Measurements from ENCODE around the gene PPFIBP2. TPM values are rescaled to one million over a fixed set of nuclear protein-coding genes. Genes with fewer than 3 reads are reported as not detected.

The PPFIBP2 gene
- total RNA-seq, 1 donor from 2014 or later: 1.8 TPM

DNA sequence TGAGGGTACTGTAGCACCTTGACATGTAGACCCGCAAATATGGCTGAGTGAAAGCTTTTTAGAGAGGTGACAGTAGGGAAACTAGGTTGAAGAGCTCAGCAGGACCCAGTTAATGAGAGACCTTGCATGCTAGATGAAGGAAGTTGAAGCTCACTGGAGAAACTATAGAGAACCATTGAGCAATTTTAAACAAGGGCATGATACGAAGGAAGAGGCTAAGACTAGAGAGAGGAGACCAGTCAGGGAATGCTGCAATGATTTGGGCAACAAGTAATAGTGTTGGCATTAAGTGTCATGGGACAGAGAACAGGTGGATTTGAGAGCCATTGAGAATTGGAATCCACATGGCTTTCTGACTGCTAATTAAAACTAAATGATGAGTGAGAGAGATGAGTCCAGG lies 24.4 kb upstream of the PPFIBP2 start:
- Histone ChIP-seq H3K79me2 (ENCODE audit: insufficient read depth, low read length) (no peaks in the 10 kb centered on the region), H3K27ac (ENCODE audit: low read depth, low read length) (no peak overlapping the region), H3K4me2 (ENCODE audit: low read length) (no peak overlapping the region), H3K4me1 (ENCODE audit: insufficient read depth, low read length) (no peaks in the 10 kb centered on the region), H2AFZ (ENCODE audit: low read depth, low read length) (no peak overlapping the region), H3K4me3 (ENCODE audit: insufficient read depth, low read depth, low read length) (no peak overlapping the region), H3K36me3 (ENCODE audit: insufficient read depth, low read length) (no peaks in the 10 kb centered on the region), H3K9ac (ENCODE audit: low read length) (no peak overlapping the region), H3K9me3 (ENCODE audit: insufficient read depth, low read depth, low read length) (no peaks in the 10 kb centered on the region), H3K27me3 (ENCODE audit: insufficient read depth, low read length) (no peaks in the 10 kb centered on the region), H4K20me1 (ENCODE audit: insufficient read depth, low read length) (no peaks in the 10 kb centered on the region)
- DNase-seq (ENCODE audit: low read depth) (no peak), FAIRE-seq (no peak)
- TF ChIP-seq, protein P1, sequence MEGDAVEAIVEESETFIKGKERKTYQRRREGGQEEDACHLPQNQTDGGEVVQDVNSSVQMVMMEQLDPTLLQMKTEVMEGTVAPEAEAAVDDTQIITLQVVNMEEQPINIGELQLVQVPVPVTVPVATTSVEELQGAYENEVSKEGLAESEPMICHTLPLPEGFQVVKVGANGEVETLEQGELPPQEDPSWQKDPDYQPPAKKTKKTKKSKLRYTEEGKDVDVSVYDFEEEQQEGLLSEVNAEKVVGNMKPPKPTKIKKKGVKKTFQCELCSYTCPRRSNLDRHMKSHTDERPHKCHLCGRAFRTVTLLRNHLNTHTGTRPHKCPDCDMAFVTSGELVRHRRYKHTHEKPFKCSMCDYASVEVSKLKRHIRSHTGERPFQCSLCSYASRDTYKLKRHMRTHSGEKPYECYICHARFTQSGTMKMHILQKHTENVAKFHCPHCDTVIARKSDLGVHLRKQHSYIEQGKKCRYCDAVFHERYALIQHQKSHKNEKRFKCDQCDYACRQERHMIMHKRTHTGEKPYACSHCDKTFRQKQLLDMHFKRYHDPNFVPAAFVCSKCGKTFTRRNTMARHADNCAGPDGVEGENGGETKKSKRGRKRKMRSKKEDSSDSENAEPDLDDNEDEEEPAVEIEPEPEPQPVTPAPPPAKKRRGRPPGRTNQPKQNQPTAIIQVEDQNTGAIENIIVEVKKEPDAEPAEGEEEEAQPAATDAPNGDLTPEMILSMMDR (IDR thresholded peaks at IDR 0.05; ENCODE audit: insufficient read depth, low read depth, low read length): no peak
- TF ChIP-seq EZH2 (IDR thresholded peaks at IDR 0.05; ENCODE audit: insufficient read depth, low read length): no peak
- Mint-ChIP-seq H3K9me3 (ENCODE audit: unreplicated experiment) (no peaks in the 10 kb centered on the region), H3K4me1 (ENCODE audit: low read depth, unreplicated experiment) (no peaks in the 10 kb centered on the region), H3K27ac (ENCODE audit: unreplicated experiment) (no peak overlapping the region), H3K4me3 (ENCODE audit: unreplicated experiment) (no peak overlapping the region), H3K36me3 (ENCODE audit: low read depth, unreplicated experiment) (no peaks in the 10 kb centered on the region), H3K27me3 (ENCODE audit: low read depth, unreplicated experiment) (peaks cover 2% of the 10 kb centered on the region)

DNA sequence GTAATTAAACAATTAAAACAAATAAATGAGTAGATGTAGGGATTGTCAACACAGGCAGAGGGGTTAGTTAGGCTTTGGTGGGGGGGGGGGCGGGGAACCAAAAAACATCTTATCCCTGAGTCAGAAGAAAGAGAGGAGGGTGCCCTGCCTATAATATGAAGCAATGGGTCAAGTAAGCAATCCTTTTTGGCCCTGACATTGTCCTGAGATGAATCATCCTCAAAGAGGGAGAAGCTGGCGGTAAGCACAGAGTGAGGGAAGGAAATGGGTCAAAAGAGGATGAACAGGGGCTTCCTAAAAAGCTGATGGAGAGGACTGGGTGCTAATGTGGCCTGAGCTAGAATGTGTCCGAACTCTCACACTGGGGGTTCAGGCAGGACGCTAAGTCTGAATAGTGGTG lies 23.7 kb upstream of the PPFIBP2 start:
- TF ChIP-seq, protein P1 (IDR thresholded peaks at IDR 0.05; ENCODE audit: insufficient read depth, low read depth, low read length): no peak
- no peak for TF ChIP-seq EZH2 (IDR thresholded peaks at IDR 0.05; ENCODE audit: insufficient read depth, low read length)
- no peak overlapping the region for H2AFZ ChIP-seq (ENCODE audit: low read depth, low read length)
- Mint-ChIP-seq H3K9me3 (ENCODE audit: unreplicated experiment) (no peaks in the 10 kb centered on the region), H3K36me3 (ENCODE audit: low read depth, unreplicated experiment) (no peaks in the 10 kb centered on the region), H3K4me1 (ENCODE audit: low read depth, unreplicated experiment) (no peaks in the 10 kb centered on the region), H3K27ac (ENCODE audit: unreplicated experiment) (no peak overlapping the region), H3K27me3 (ENCODE audit: low read depth, unreplicated experiment) (peaks cover 4% of the 10 kb centered on the region), H3K4me3 (ENCODE audit: unreplicated experiment) (no peak overlapping the region)
- H3K9me3 ChIP-seq (ENCODE audit: insufficient read depth, low read depth, low read length): no peaks in the 10 kb centered on the region
- FAIRE-seq (no peak), DNase-seq (ENCODE audit: low read depth) (peak; percentile 2)
- no peaks in the 10 kb centered on the region for H3K79me2 ChIP-seq (ENCODE audit: insufficient read depth, low read length)
- no peaks in the 10 kb centered on the region for H3K27me3 ChIP-seq (ENCODE audit: insufficient read depth, low read length)
- no peaks in the 10 kb centered on the region for H4K20me1 ChIP-seq (ENCODE audit: insufficient read depth, low read length)
- no peak overlapping the region for H3K4me2 ChIP-seq (ENCODE audit: low read length)
- no peak overlapping the region for H3K4me3 ChIP-seq (ENCODE audit: insufficient read depth, low read depth, low read length)
- H3K4me1 ChIP-seq (ENCODE audit: insufficient read depth, low read length): no peaks in the 10 kb centered on the region
- H3K36me3 ChIP-seq (ENCODE audit: insufficient read depth, low read length): no peaks in the 10 kb centered on the region
- no peak overlapping the region for H3K27ac ChIP-seq (ENCODE audit: low read depth, low read length)
- no peak overlapping the region for H3K9ac ChIP-seq (ENCODE audit: low read length)

DNA sequence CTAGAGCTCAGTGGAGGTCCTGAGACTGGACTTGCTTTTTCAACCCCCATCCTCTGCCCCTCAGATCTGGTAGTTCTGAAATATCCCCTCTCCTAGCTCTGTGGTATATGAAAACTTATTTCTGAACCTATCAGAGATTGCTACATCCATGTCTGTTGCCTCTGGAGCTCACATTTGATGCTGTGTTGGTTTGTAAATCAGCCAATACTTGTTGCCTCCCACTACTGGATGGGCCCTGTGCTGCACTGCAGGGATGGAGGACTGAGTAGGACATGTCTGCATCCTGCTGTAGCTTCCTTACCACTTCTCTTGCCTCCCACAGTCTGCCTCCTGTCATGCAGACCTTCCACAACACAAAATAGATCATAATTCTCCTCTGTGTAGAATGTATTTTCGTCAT lies 23.3 kb upstream of the PPFIBP2 start:
- Mint-ChIP-seq H3K36me3 (ENCODE audit: low read depth, unreplicated experiment) (no peaks in the 10 kb centered on the region), H3K9me3 (ENCODE audit: unreplicated experiment) (no peaks in the 10 kb centered on the region), H3K4me3 (ENCODE audit: unreplicated experiment) (no peak overlapping the region), H3K4me1 (ENCODE audit: low read depth, unreplicated experiment) (no peaks in the 10 kb centered on the region), H3K27ac (ENCODE audit: unreplicated experiment) (no peak overlapping the region), H3K27me3 (ENCODE audit: low read depth, unreplicated experiment) (peaks cover 4% of the 10 kb centered on the region)
- H3K4me1 ChIP-seq (ENCODE audit: insufficient read depth, low read length): no peaks in the 10 kb centered on the region
- H3K27ac ChIP-seq (ENCODE audit: low read depth, low read length): no peak overlapping the region
- no peaks in the 10 kb centered on the region for H3K27me3 ChIP-seq (ENCODE audit: insufficient read depth, low read length)
- FAIRE-seq: no peak
- no peaks in the 10 kb centered on the region for H4K20me1 ChIP-seq (ENCODE audit: insufficient read depth, low read length)
- H2AFZ ChIP-seq (ENCODE audit: low read depth, low read length): no peak overlapping the region
- H3K4me3 ChIP-seq (ENCODE audit: insufficient read depth, low read depth, low read length): no peak overlapping the region
- H3K79me2 ChIP-seq (ENCODE audit: insufficient read depth, low read length): no peaks in the 10 kb centered on the region
- TF ChIP-seq, protein P1 (IDR thresholded peaks at IDR 0.05; ENCODE audit: insufficient read depth, low read depth, low read length): no peak
- no peak for TF ChIP-seq EZH2 (IDR thresholded peaks at IDR 0.05; ENCODE audit: insufficient read depth, low read length)
- no peak for DNase-seq (ENCODE audit: low read depth)
- no peaks in the 10 kb centered on the region for H3K36me3 ChIP-seq (ENCODE audit: insufficient read depth, low read length)
- no peak overlapping the region for H3K4me2 ChIP-seq (ENCODE audit: low read length)
- no peak overlapping the region for H3K9ac ChIP-seq (ENCODE audit: low read length)
- H3K9me3 ChIP-seq (ENCODE audit: insufficient read depth, low read depth, low read length): no peaks in the 10 kb centered on the region
